Mesenchymal stem cell (in vitro differentiated cells and primary cell): ENCODE data around the gene CPNE5.
A peak's percentile ranks its signal among the peaks of the same experiment; 100 is the strongest.

ENCODE experiments used
- DNase-seq: peaks from one replicate; pipeline ENCODE4 v3.0.0-alpha.2; 2013
- H2AFZ ChIP-seq: one replicate; pipeline ENCODE4 v1.6.1; 2013; ENCODE audit warnings: low read depth, mild to moderate bottlenecking, control low read depth, inconsistent platforms, low read length, moderate library complexity
- H2AK5ac ChIP-seq: 2 replicates; pipeline ENCODE4 v1.6.1; 2013; ENCODE audit warnings: low read length, moderate library complexity, mild to moderate bottlenecking, inconsistent platforms; ENCODE audit not compliant: severe bottlenecking
- H2BK120ac ChIP-seq: one replicate; pipeline ENCODE4 v1.6.1; 2013; ENCODE audit warnings: low read depth, mild to moderate bottlenecking, inconsistent platforms, low read length, moderate library complexity
- H2BK12ac ChIP-seq, 2 experiments: one replicate each; pipeline ENCODE4 v1.6.1; 2013; ENCODE audit warnings: inconsistent platforms in 2 of 2, low read length in 2 of 2, mild to moderate bottlenecking in 2 of 2, moderate library complexity in 2 of 2, control low read depth in 1 of 2
- H2BK15ac ChIP-seq: one replicate; pipeline ENCODE4 v1.6.1; 2013; ENCODE audit warnings: mild to moderate bottlenecking, low read depth, inconsistent platforms; ENCODE audit not compliant: poor library complexity, severe bottlenecking
- H2BK5ac ChIP-seq: 2 replicates; pipeline ENCODE4 v1.6.1; 2013; ENCODE audit warnings: low read depth, mild to moderate bottlenecking, low read length, control low read depth, inconsistent platforms; ENCODE audit not compliant: poor library complexity, severe bottlenecking
- H3K14ac ChIP-seq, 2 experiments: one replicate each; pipeline ENCODE4 v1.6.1; 2013; ENCODE audit warnings: inconsistent platforms in 2 of 2, low read length in 2 of 2, control low read depth in 1 of 2, mild to moderate bottlenecking in 1 of 2, moderate library complexity in 1 of 2
- H3K18ac ChIP-seq, 2 experiments: one replicate each; pipeline ENCODE4 v1.6.1; 2013; ENCODE audit warnings: inconsistent platforms in 2 of 2, low read length in 2 of 2, control low read depth in 1 of 2, low read depth in 1 of 2, mild to moderate bottlenecking in 1 of 2
- H3K23ac ChIP-seq, 2 experiments: one replicate each; pipeline ENCODE4 v1.6.1; 2013; ENCODE audit warnings: inconsistent platforms in 2 of 2, low read length in 2 of 2, mild to moderate bottlenecking in 2 of 2, moderate library complexity in 2 of 2, control low read depth in 1 of 2
- H3K27ac ChIP-seq: 2 replicates; pipeline ENCODE4 v1.5.1; 2013; ENCODE audit warnings: mild to moderate bottlenecking, moderate library complexity, low read length, control low read depth, inconsistent platforms; ENCODE audit not compliant: poor library complexity, severe bottlenecking
- H3K27me3 ChIP-seq, 2 experiments: 2 replicates each; pipeline versions ENCODE4 v1.6.1 to v1.7.0; 2013; ENCODE audit warnings: low read length in 2 of 2, mild to moderate bottlenecking in 2 of 2, moderate library complexity in 2 of 2, control low read depth in 1 of 2, inconsistent platforms in 1 of 2; ENCODE audit not compliant: control insufficient read depth in 1 of 2, insufficient read depth in 1 of 2
- H3K36me3 ChIP-seq, 2 experiments: 2 replicates each; pipeline versions ENCODE4 v1.6.1 to v1.7.0; 2013; ENCODE audit warnings: low read length in 2 of 2, control low read depth in 1 of 2, inconsistent platforms in 1 of 2, low read depth in 1 of 2, mild to moderate bottlenecking in 1 of 2; ENCODE audit not compliant: insufficient read depth in 2 of 2, control insufficient read depth in 1 of 2
- H3K4ac ChIP-seq, 2 experiments: one replicate each; pipeline ENCODE4 v1.6.1; 2013; ENCODE audit warnings: inconsistent platforms in 2 of 2, low read length in 2 of 2, mild to moderate bottlenecking in 2 of 2, moderate library complexity in 2 of 2, control low read depth in 1 of 2, low read depth in 1 of 2
- H3K4me1 ChIP-seq: 2 replicates; pipeline ENCODE4 v1.6.1; 2013; ENCODE audit warnings: low read depth, low read length, control low read depth; ENCODE audit not compliant: control insufficient read depth, insufficient read depth
- H3K4me2 ChIP-seq: 2 replicates; pipeline ENCODE4 v1.6.1; 2013; ENCODE audit warnings: low read length, mild to moderate bottlenecking, inconsistent platforms; ENCODE audit not compliant: poor library complexity, severe bottlenecking
- H3K4me3 ChIP-seq, 2 experiments: 2 replicates each; pipeline versions ENCODE4 v1.5.1 to v1.7.0; 2013; ENCODE audit warnings: low read length in 2 of 2, mild to moderate bottlenecking in 2 of 2, control low read depth in 1 of 2, low read depth in 1 of 2; ENCODE audit not compliant: insufficient read depth in 1 of 2
- H3K79me1 ChIP-seq: replicated peaks from 2 replicates; pipeline ENCODE4 v1.6.1; 2013; ENCODE audit warnings: mild to moderate bottlenecking, control low read depth, low read length, inconsistent platforms; ENCODE audit not compliant: poor library complexity, severe bottlenecking
- H3K9ac ChIP-seq: 2 replicates; pipeline ENCODE4 v1.7.0; 2013; ENCODE audit warnings: mild to moderate bottlenecking, low read length, moderate library complexity
- H3K9me3 ChIP-seq: 2 replicates; pipeline ENCODE4 v1.7.0; 2013; ENCODE audit warnings: mild to moderate bottlenecking, low read length; ENCODE audit not compliant: control insufficient read depth
- H4K8ac ChIP-seq: one replicate; pipeline ENCODE4 v1.6.1; 2013; ENCODE audit warnings: inconsistent platforms, mild to moderate bottlenecking, low read length, moderate library complexity
- H4K91ac ChIP-seq: one replicate; pipeline ENCODE4 v1.6.1; 2013; ENCODE audit warnings: mild to moderate bottlenecking, low read length, inconsistent platforms
- WGBS: methylation state at CpG from one replicate; pipeline ENCODE4 v1.1.7; 2013; ENCODE audit warnings: mixed read lengths; 5-methylcytosine and 5-hydroxymethylcytosine counted together

The CPNE5 gene

DNA sequence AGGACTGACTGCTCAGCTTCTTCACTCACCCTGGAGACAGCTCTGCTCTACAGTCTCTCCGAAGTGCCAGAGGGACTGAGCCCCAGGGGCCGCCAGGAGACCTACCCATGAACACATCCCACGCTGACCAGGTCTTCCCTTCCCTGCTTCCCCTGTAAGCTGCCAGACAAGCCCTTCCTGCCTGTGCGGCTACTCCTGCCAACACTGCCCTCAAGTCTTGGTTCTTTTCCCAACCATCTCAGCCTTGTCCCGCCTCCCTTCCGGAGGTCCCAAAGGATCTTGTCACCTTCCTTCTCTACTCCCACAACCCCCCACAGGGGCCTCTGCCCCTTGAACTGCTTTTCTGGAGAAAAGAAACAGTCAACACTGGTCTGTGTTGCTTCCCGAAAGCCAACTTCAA lies 15.0 kb downstream of the CPNE5 start:
- Histone ChIP-seq H4K8ac (no peak overlapping the region), H3K18ac (peak overlapping the region; percentile 17 to 29), H4K91ac (no peak overlapping the region), H3K79me1 (no peaks in the 10 kb centered on the region), H3K4me3 (no peak overlapping the region), H3K9ac (no peak overlapping the region), H2BK12ac (peak overlapping the region in 1 of 2 experiments; percentile 21), H2BK15ac (peak overlapping the region; percentile 41), H3K27ac (no peak overlapping the region), H3K4me2 (no peak overlapping the region), H3K36me3 (no peaks in the 10 kb centered on the region), H3K27me3 (peaks cover 0 to 64% of the 10 kb centered on the region in 2 experiments), H2BK5ac (no peak overlapping the region), H2BK120ac (no peak overlapping the region), H3K4ac (no peak overlapping the region), H3K4me1 (peaks cover 22% of the 10 kb centered on the region), H3K9me3 (no peaks in the 10 kb centered on the region), H3K14ac (no peak overlapping the region), H3K23ac (no peak overlapping the region), H2AFZ (no peak overlapping the region), H2AK5ac (no peak overlapping the region)
- DNase-seq, result no peak
- WGBS, result 88% methylated on average over 7 of the region's 7 CpGs

DNA sequence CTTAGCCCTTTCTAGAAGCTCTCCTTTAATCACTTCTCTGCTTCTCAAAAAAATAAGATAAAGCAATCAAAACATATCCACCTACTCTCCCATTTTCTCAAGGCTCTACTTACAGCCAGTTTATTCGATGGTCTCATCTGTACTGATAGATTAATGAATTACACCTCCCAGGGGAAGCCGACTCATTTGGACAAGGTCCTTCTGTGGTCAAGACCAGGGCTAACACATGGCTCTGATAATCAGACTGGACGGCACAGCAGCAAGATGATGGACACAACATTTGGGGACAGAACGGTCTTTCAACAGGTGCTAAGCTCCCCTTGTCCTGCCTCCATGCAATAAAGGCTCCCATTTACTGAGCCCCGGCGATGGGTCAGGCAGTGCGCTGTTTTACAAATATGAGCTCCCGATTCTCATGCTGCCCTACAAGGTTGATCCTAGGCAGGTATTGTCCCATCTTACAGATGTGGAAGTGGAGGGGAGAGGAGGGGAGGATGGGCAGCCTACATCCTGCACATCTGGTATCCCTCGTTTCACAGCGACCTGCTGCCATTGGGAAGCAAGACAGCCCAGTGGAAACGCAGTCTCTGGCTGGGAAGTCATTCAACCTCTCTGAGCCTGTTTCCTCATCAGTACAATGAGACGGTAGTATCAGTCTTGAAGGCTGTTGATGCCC lies 15.7 kb downstream of the CPNE5 start:
- 89% methylated on average over 12 of the region's 12 CpGs for WGBS

DNA sequence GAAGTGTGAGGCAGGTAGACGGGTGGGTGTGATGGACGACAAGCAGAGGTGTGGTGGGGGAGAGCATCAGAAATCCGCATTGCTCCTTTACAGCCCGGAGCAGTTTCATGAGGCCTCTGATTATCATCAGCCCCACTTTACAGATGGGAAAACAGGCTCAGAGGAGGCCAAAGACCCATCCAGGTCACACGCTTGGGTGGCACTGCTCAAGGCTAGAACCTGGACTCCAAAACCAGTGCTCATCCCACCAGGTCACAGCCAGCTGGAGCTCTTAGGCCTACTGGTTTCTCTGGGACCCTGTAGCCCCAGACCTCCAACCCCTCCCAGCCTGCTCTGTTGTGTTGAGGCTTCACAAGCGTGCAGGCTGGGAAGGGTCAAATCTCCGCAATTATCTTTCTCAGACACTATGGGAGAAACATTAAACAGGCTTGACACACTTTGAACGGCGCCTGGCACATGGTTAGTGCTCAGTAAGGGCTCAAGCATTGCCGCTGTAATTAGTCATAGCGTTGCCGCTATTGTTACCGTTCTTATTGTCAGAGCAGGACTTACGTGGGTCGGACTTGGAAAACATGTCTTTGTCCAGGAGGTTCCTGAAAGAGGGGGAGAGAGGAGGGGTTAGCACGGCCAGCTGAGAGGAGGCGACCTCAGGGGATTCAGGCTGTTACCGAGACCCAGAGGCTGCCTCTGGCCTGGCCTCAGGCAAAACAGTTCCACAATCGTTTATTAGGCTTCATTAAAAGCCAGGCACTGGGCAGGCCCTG lies 16.6 kb downstream of the CPNE5 start:
- H3K18ac ChIP-seq, result no peak overlapping the region
- no peak overlapping the region for H3K9ac ChIP-seq
- no peak overlapping the region for H2BK120ac ChIP-seq

More for the DNA sequence above, 15.7 kb downstream of the CPNE5 start:
- Histone ChIP-seq H2BK15ac (no peak overlapping the region), H3K4me1 (peaks cover 22% of the 10 kb centered on the region), H2BK12ac (peak overlapping the region; percentile 25 to 64), H3K4ac (no peak overlapping the region), H4K91ac (no peak overlapping the region), H2BK120ac (no peak overlapping the region), H2AK5ac (no peak overlapping the region), H2BK5ac (no peak overlapping the region), H3K27me3 (peaks cover 0 to 63% of the 10 kb centered on the region in 2 experiments), H3K23ac (no peak overlapping the region), H3K9ac (no peak overlapping the region), H3K79me1 (no peaks in the 10 kb centered on the region), H3K4me2 (no peak overlapping the region), H3K4me3 (no peak overlapping the region), H3K9me3 (no peaks in the 10 kb centered on the region), H3K14ac (no peak overlapping the region), H3K27ac (no peak overlapping the region), H4K8ac (peak overlapping the region; percentile 31), H3K36me3 (no peaks in the 10 kb centered on the region), H2AFZ (no peak overlapping the region), H3K18ac (no peak overlapping the region)
- peak; percentile 30 for DNase-seq

More for the DNA sequence above, 16.6 kb downstream of the CPNE5 start:
- no peak overlapping the region for H3K14ac ChIP-seq
- H3K79me1 ChIP-seq, result no peaks in the 10 kb centered on the region
- peaks cover 0 to 69% of the 10 kb centered on the region in 2 experiments for H3K27me3 ChIP-seq
- H3K9me3 ChIP-seq, result no peaks in the 10 kb centered on the region
- no peak overlapping the region for H3K4me2 ChIP-seq
- no peak for DNase-seq
- H4K8ac ChIP-seq, result no peak overlapping the region
- no peaks in the 10 kb centered on the region for H3K36me3 ChIP-seq
- H2AK5ac ChIP-seq, result no peak overlapping the region
- H2BK12ac ChIP-seq, result peak overlapping the region in 1 of 2 experiments; percentile 25
- no peak overlapping the region for H2AFZ ChIP-seq
- peak overlapping the region; percentile 0 for H4K91ac ChIP-seq
- peaks cover 19% of the 10 kb centered on the region for H3K4me1 ChIP-seq
- 88% methylated on average over 19 of the region's 19 CpGs for WGBS
- H3K27ac ChIP-seq, result no peak overlapping the region
- no peak overlapping the region for H3K23ac ChIP-seq
- H2BK5ac ChIP-seq, result no peak overlapping the region
- peak overlapping the region in 1 of 2 experiments; percentile 30 for H3K4ac ChIP-seq
- H2BK15ac ChIP-seq, result peak overlapping the region; percentile 85
- H3K4me3 ChIP-seq, result no peak overlapping the region
